GM23338 (cell line): ENCODE data around the gene MAPT. TPM values are rescaled to one million over a fixed set of nuclear protein-coding genes. Genes with fewer than 3 reads are reported as not detected.

ENCODE experiments used
- ATAC-seq: fragments of 200-7000 bp; cut with Tn5 transposase; 3 replicates; pipeline ENCODE4 v1.9.1; 2020
- DNase-seq: peaks from one replicate; pipeline ENCODE4 v3.0.0-alpha.2; 2015; ENCODE audit warnings: low spot score
- H2AFZ ChIP-seq: fragments of 200-600 bp; sonication (generic); 2 replicates; pipeline ENCODE4 v1.8.0; 2016; ENCODE audit warnings: antibody characterized with exemption, mild to moderate bottlenecking, moderate library complexity
- H3F3A ChIP-seq: fragments of 200-600 bp; sonication (generic); replicated peaks from 2 replicates; pipeline ENCODE4 v1.8.0; 2017; ENCODE audit warnings: antibody characterized with exemption, mixed run types, low read depth
- H3K27ac ChIP-seq: fragments of 200-600 bp; sonication (generic); 2 replicates; pipeline ENCODE4 v1.6.1; 2016; ENCODE audit warnings: low read depth
- H3K27me3 ChIP-seq: fragments of 200-600 bp; sonication (generic); 2 replicates; pipeline ENCODE4 v1.8.0; 2016; ENCODE audit warnings: mild to moderate bottlenecking, mixed run types, moderate library complexity; ENCODE audit not compliant: insufficient read depth
- H3K36me3 ChIP-seq: fragments of 200-600 bp; sonication (generic); 2 replicates; pipeline ENCODE4 v1.8.0; 2016; ENCODE audit warnings: mild to moderate bottlenecking; ENCODE audit not compliant: insufficient read depth
- H3K4me1 ChIP-seq: fragments of 200-600 bp; sonication (generic); 2 replicates; pipeline ENCODE4 v1.8.0; 2016; ENCODE audit warnings: mild to moderate bottlenecking, moderate library complexity; ENCODE audit not compliant: insufficient read depth
- H3K4me2 ChIP-seq: fragments of 200-600 bp; sonication (generic); 2 replicates; pipeline ENCODE4 v1.7.1; 2017; ENCODE audit warnings: mixed run types
- H3K4me3 ChIP-seq: fragments of 200-600 bp; sonication (generic); 2 replicates; pipeline ENCODE4 v1.6.1; 2016; ENCODE audit warnings: mixed run types
- H3K79me2 ChIP-seq: fragments of 200-600 bp; sonication (generic); replicated peaks from 2 replicates; pipeline ENCODE4 v1.8.0; 2017; ENCODE audit warnings: mild to moderate bottlenecking; ENCODE audit not compliant: insufficient read depth
- H3K9me2 ChIP-seq: fragments of 200-600 bp; sonication (generic); 2 replicates; pipeline ENCODE4 v1.8.0; 2017; ENCODE audit not compliant: insufficient read depth
- H4K20me1 ChIP-seq: fragments of 200-600 bp; sonication (generic); replicated peaks from 2 replicates; pipeline ENCODE4 v1.8.0; 2017; ENCODE audit warnings: mild to moderate bottlenecking; ENCODE audit not compliant: insufficient read depth
- H3K27ac Mint-ChIP-seq: 2 replicates; pipeline ENCODE4 v1.8.0; 2020; ENCODE audit warnings: inconsistent platforms, mild to moderate bottlenecking, moderate library complexity, mixed read lengths
- H3K27me3 Mint-ChIP-seq: 3 replicates; pipeline ENCODE4 v1.8.0; 2022; ENCODE audit warnings: low read depth, mild to moderate bottlenecking, moderate library complexity, mixed read lengths, inconsistent platforms; ENCODE audit not compliant: insufficient read depth, poor library complexity
- H3K36me3 Mint-ChIP-seq: 3 replicates; pipeline ENCODE4 v1.8.0; 2021; ENCODE audit warnings: low read depth, mild to moderate bottlenecking, inconsistent platforms, moderate library complexity, mixed read lengths
- H3K4me1 Mint-ChIP-seq: 3 replicates; pipeline ENCODE4 v1.8.0; 2020; ENCODE audit warnings: mild to moderate bottlenecking, inconsistent platforms, mixed read lengths
- H3K4me3 Mint-ChIP-seq: 3 replicates; pipeline ENCODE4 v1.8.0; 2021; ENCODE audit warnings: moderate library complexity, mild to moderate bottlenecking, inconsistent platforms, mixed read lengths
- H3K9me3 Mint-ChIP-seq: 3 replicates; pipeline ENCODE4 v1.8.0; 2020; ENCODE audit warnings: moderate library complexity, mild to moderate bottlenecking, inconsistent platforms, mixed read lengths
- CREB1 ChIP-seq: fragments of 250-450 bp; sonication (Bioruptor Pico); IDR thresholded peaks from 2 replicates; pipeline ENCODE4 v1.5.0; 2020; ENCODE audit warnings: low read depth, mild to moderate bottlenecking, moderate library complexity
- CTCF ChIP-seq, 2 experiments: fragments of 200-600 bp in 1 of 2; sonication (generic) in 1 of 2; conservative IDR thresholded peaks; 2 replicates each; pipeline versions ENCODE4 v1.5.1 to v1.6.1; 2016 to 2017; ENCODE audit warnings: antibody characterized with exemption in 2 of 2, low read depth in 2 of 2, mild to moderate bottlenecking in 2 of 2, moderate library complexity in 1 of 2
- ETS1 ChIP-seq: IDR thresholded peaks from 2 replicates; pipeline ENCODE4 v1.6.1; 2016; ENCODE audit warnings: antibody characterized with exemption
- EZH2 ChIP-seq: fragments of 200-600 bp; sonication (generic); IDR thresholded peaks from one replicate; pipeline ENCODE4 v1.8.0; 2017; ENCODE audit warnings: antibody characterized with exemption, mild to moderate bottlenecking, low read depth; ENCODE audit not compliant: unreplicated experiment
- EZH2phosphoT487 ChIP-seq: fragments of 200-600 bp; sonication (generic); IDR thresholded peaks from one replicate; pipeline ENCODE4 v1.8.1; 2018; ENCODE audit warnings: antibody characterized with exemption; ENCODE audit not compliant: unreplicated experiment
- JUNB ChIP-seq: IDR thresholded peaks from one replicate; pipeline ENCODE4 v1.6.1; 2016; ENCODE audit warnings: antibody characterized with exemption; ENCODE audit not compliant: unreplicated experiment
- NANOG ChIP-seq: IDR thresholded peaks from 2 replicates; pipeline ENCODE4 v1.6.1; 2016; ENCODE audit warnings: antibody characterized with exemption, borderline replicate concordance
- POLR2AphosphoS5 ChIP-seq: IDR thresholded peaks from 2 replicates; pipeline ENCODE4 v1.6.1; 2016; ENCODE audit warnings: antibody characterized with exemption, low read depth
- STAT1 ChIP-seq: IDR thresholded peaks from one replicate; pipeline ENCODE4 v1.6.1; 2016; ENCODE audit warnings: antibody characterized with exemption; ENCODE audit not compliant: unreplicated experiment
- ZNF114 ChIP-seq: fragments of 250-450 bp; sonication (Bioruptor Pico); IDR thresholded peaks from 2 replicates; pipeline ENCODE4 v1.5.0; 2020; ENCODE audit warnings: mild to moderate bottlenecking, moderate library complexity
- ZNF331 ChIP-seq: fragments of 250-450 bp; sonication (Bioruptor Pico); IDR thresholded peaks from 2 replicates; pipeline ENCODE4 v1.5.0; 2020; ENCODE audit warnings: low read depth, mild to moderate bottlenecking, moderate library complexity
- polyA plus RNA-seq: library from polyadenylated mRNA; unstranded; fragments of >200 nt; fragmentation: Nextera tagmentation; extraction: Ambion mirVana; gene quantifications from 2 replicates; pipeline ENCODE4 v1.2.1, GENCODE V29; 2016
- total RNA-seq: library from RNA; depleted of rRNA; stranded (reverse); fragments of >200 nt; shearing (Covaris generic); gene quantifications from 2 replicates; pipeline ENCODE4 v1.2.3, GENCODE V29; 2014
- TF ChIP-seq, protein P1 (sequence below): fragments of 250-450 bp; sonication (Bioruptor Pico); IDR thresholded peaks from 2 replicates; pipeline ENCODE4 v1.5.0; 2020; ENCODE audit warnings: mild to moderate bottlenecking, moderate library complexity
- TF ChIP-seq, protein P2 (sequence below): IDR thresholded peaks from one replicate; pipeline ENCODE4 v1.6.1; 2018; ENCODE audit warnings: antibody characterized with exemption; ENCODE audit not compliant: unreplicated experiment

Gene MAPT
- total and polyA plus RNA-seq, 2 experiments from 2014 or later = 1.1 to 2.1 TPM

DNA sequence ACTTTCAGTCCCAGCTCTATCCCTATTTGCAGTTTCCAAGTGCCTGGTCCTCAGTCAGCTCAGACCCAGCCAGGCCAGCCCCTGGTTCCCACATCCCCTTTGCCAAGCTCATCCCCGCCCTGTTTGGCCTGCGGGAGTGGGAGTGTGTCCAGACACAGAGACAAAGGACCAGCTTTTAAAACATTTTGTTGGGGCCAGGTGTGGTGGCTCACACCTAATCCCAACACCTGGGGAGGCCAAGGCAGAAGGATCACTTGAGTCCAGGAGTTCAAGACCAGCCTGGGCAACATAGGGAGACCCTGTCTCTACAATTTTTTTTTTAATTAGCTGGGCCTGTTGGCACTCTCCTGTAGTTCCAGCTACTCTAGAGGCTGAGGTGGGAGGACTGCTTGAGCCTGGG, 106.4 kb downstream of the MAPT start:
- no peaks in the 10 kb centered on the region for H3K9me2 ChIP-seq
- H3K4me2 ChIP-seq = no peak overlapping the region
- H3K36me3 ChIP-seq = no peaks in the 10 kb centered on the region
- TF ChIP-seq, protein P1, sequence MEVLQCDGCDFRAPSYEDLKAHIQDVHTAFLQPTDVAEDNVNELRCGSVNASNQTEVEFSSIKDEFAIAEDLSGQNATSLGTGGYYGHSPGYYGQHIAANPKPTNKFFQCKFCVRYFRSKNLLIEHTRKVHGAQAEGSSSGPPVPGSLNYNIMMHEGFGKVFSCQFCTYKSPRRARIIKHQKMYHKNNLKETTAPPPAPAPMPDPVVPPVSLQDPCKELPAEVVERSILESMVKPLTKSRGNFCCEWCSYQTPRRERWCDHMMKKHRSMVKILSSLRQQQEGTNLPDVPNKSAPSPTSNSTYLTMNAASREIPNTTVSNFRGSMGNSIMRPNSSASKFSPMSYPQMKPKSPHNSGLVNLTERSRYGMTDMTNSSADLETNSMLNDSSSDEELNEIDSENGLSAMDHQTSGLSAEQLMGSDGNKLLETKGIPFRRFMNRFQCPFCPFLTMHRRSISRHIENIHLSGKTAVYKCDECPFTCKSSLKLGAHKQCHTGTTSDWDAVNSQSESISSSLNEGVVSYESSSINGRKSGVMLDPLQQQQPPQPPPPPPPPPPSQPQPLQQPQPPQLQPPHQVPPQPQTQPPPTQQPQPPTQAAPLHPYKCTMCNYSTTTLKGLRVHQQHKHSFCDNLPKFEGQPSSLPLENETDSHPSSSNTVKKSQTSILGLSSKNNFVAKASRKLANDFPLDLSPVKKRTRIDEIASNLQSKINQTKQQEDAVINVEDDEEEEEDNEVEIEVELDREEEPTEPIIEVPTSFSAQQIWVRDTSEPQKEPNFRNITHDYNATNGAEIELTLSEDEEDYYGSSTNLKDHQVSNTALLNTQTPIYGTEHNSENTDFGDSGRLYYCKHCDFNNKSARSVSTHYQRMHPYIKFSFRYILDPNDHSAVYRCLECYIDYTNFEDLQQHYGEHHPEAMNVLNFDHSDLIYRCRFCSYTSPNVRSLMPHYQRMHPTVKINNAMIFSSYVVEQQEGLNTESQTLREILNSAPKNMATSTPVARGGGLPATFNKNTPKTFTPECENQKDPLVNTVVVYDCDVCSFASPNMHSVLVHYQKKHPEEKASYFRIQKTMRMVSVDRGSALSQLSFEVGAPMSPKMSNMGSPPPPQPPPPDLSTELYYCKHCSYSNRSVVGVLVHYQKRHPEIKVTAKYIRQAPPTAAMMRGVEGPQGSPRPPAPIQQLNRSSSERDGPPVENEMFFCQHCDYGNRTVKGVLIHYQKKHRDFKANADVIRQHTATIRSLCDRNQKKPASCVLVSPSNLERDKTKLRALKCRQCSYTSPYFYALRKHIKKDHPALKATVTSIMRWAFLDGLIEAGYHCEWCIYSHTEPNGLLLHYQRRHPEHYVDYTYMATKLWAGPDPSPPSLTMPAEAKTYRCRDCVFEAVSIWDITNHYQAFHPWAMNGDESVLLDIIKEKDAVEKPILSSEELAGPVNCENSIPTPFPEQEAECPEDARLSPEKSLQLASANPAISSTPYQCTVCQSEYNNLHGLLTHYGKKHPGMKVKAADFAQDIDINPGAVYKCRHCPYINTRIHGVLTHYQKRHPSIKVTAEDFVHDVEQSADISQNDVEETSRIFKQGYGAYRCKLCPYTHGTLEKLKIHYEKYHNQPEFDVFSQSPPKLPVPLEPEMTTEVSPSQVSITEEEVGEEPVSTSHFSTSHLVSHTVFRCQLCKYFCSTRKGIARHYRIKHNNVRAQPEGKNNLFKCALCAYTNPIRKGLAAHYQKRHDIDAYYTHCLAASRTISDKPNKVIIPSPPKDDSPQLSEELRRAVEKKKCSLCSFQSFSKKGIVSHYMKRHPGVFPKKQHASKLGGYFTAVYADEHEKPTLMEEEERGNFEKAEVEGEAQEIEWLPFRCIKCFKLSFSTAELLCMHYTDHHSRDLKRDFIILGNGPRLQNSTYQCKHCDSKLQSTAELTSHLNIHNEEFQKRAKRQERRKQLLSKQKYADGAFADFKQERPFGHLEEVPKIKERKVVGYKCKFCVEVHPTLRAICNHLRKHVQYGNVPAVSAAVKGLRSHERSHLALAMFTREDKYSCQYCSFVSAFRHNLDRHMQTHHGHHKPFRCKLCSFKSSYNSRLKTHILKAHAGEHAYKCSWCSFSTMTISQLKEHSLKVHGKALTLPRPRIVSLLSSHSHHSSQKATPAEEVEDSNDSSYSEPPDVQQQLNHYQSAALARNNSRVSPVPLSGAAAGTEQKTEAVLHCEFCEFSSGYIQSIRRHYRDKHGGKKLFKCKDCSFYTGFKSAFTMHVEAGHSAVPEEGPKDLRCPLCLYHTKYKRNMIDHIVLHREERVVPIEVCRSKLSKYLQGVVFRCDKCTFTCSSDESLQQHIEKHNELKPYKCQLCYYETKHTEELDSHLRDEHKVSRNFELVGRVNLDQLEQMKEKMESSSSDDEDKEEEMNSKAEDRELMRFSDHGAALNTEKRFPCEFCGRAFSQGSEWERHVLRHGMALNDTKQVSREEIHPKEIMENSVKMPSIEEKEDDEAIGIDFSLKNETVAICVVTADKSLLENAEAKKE (CRISPR knock-in tag) = no peak
- TF ChIP-seq STAT1 (no peak), EZH2 (no peak), ETS1 (no peak), POLR2AphosphoS5 (no peak), CREB1 (CRISPR knock-in tag) (no peak), NANOG (no peak), JUNB (no peak), ZNF114 (no peak), EZH2phosphoT487 (no peak), CTCF (conservative IDR thresholded peaks at IDR 0.05; ENCODE audit: low read depth in 2 of 2) (no peak), ZNF331 (no peak)
- TF ChIP-seq, protein P2, sequence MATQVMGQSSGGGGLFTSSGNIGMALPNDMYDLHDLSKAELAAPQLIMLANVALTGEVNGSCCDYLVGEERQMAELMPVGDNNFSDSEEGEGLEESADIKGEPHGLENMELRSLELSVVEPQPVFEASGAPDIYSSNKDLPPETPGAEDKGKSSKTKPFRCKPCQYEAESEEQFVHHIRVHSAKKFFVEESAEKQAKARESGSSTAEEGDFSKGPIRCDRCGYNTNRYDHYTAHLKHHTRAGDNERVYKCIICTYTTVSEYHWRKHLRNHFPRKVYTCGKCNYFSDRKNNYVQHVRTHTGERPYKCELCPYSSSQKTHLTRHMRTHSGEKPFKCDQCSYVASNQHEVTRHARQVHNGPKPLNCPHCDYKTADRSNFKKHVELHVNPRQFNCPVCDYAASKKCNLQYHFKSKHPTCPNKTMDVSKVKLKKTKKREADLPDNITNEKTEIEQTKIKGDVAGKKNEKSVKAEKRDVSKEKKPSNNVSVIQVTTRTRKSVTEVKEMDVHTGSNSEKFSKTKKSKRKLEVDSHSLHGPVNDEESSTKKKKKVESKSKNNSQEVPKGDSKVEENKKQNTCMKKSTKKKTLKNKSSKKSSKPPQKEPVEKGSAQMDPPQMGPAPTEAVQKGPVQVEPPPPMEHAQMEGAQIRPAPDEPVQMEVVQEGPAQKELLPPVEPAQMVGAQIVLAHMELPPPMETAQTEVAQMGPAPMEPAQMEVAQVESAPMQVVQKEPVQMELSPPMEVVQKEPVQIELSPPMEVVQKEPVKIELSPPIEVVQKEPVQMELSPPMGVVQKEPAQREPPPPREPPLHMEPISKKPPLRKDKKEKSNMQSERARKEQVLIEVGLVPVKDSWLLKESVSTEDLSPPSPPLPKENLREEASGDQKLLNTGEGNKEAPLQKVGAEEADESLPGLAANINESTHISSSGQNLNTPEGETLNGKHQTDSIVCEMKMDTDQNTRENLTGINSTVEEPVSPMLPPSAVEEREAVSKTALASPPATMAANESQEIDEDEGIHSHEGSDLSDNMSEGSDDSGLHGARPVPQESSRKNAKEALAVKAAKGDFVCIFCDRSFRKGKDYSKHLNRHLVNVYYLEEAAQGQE = no peak
- no peaks in the 10 kb centered on the region for H3K4me1 ChIP-seq
- no peak for DNase-seq
- Mint-ChIP-seq H3K4me3 (no peak overlapping the region), H3K36me3 (no peaks in the 10 kb centered on the region; the same call in 2 of the 3 replicates), H3K4me1 (no peaks in the 10 kb centered on the region), H3K9me3 (no peaks in the 10 kb centered on the region; the same call in 2 of the 3 replicates), H3K27me3 (peaks cover 17% of the 10 kb centered on the region), H3K27ac (no peak overlapping the region)
- no peak overlapping the region for H3K27ac ChIP-seq
- H3K4me3 ChIP-seq = no peak overlapping the region
- no peak for ATAC-seq
- no peaks in the 10 kb centered on the region for H4K20me1 ChIP-seq
- no peak overlapping the region for H2AFZ ChIP-seq
- H3K27me3 ChIP-seq = no peaks in the 10 kb centered on the region
- no peaks in the 10 kb centered on the region for H3K79me2 ChIP-seq
- no peaks in the 10 kb centered on the region for H3F3A ChIP-seq
